ENCODE data around the gene NDUFA7.
A peak's percentile ranks its signal among the peaks of the same experiment; 100 is the strongest.
"Not testable (repeated sequence)": the region's sequence is repeated elsewhere in the genome, so short reads cannot be mapped to it uniquely, and the experiment has no call there.

The NDUFA7 gene

DNA sequence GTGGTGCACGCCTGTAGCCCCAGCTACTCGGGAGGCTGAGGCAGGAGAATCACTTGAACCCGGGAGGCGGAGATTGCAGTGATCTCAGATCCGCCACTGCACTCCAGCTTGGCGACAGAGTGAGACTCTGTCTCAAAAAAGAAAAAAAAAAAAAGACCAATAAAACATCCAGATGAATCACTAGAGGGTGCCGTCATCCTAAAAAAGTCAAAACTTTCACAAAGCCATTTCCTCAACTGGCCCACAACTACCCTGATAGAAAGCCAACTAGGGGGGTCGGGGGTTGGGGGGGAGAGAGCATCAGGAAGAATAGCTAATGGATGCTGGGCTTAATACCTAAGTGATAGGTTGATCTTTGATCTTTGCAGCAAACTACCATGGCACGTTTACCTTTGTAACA is 2.3 kb downstream of the NDUFA7 start:
- DNase-seq = not testable (repeated sequence)

- no peak for DNase-seq
Observed at GRCh38 chr19:8316351-8317125, 4.6 kb downstream of the NDUFA7 start.

DNA sequence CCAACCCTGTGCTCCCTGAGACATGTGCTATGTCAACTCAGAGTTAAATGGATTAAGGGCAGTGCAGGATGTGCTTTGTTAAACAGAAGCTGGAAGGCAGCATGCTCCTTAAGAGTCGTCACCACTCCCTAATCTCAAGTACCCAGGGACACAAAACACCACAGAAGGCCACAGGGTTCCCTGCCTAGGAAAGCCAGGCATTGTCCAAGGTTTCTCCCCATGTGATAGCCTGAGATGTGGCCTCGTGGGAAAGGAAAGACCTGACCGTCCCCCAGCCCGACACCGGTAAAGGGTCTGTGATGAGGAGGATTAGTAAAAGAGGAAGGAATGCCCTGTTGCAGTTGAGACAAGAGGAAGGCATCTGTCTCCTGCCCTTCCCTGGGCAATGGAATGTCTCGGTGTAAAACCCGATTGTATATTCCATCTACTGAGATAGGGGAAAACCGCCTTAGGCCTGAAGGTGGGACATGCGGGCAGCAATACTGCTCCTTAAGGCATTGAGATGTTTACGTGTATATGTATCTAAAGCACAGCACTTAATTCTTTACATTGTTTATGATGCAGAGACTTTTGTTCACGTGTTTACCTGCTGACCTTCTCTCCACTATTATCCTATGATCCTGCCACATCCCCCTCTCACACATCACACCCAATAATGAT is 6.1 kb downstream of the NDUFA7 start:
- DNase-seq = not testable (repeated sequence)

GRCh38 chr19:8311461-8312260 is 9.5 kb downstream of the NDUFA7 start:
- no peak for DNase-seq

GRCh38 chr19:8310342-8311055 is 10.7 kb downstream of the NDUFA7 start:
- no peak for DNase-seq

DNA sequence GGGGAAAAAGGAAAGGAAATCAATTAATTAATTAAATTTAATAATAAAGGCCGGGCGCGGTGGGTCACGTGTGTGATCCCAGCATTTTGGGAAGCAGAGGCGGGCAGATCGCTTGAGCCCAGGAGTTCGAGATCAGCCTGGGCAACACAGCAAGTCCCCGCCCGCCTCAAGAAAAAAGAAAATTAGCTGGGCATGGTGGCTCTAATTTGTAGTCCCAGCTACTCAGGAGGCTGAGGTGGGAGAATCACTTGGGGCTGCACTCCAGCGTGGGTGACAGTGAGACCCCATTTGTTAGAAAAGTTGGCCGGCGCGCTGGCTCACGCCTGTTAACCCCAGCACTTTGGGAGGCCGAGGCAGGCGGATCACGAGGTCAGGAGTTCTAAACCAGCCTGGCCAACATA is 12.3 kb downstream of the NDUFA7 start:
- DNase-seq = no peak

DNA sequence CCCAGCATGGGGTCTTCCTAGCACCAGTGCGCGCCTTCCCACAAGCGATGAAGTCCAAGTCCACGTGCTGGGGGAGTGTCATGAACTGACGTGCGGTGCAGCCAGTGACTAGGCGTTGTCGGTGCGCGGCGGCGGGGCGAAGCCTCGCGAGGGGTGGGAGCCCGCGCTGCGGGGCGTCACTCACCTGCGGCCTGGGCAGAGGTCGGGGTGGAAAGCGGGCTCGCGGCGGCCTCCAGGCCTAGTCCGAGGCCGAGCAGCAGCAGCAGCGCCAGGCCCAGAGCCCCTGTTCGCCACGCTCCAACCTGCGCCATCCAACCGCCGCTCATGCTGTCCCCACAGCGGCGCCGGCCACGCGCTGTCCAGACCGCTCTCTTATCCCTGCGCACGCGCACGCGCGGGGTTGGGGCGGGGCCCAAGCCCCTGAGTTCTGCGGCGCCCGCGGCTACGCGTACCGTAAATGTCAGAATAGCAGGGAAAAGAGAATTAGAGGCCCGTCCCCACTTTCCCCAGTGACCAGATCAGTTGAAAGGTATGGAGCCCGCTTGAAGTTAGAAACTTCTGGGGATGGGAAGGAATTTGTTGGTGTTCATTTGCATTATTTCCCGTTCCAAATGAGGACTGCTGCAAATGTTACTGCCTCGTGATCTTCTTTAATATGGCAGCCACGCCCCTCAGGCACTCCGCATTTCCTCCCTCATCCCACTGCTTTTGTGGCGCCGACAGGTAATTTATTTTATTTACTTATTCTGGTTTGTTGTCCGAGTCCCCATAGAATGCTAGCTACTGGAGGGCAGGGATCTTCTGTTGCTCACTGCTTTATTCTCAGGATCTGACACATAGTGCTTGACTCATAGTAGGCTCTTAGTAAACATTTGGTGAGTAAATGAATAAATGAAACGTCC is 13.0 kb downstream of the NDUFA7 start, which contains the start of gene CD320:
Gene CD320 (minus strand): TSS at position 394 of the 902 bp plus-strand sequence. CDS start 68 bp downstream, at position 326.
- peak; percentile 61 for DNase-seq

DNA sequence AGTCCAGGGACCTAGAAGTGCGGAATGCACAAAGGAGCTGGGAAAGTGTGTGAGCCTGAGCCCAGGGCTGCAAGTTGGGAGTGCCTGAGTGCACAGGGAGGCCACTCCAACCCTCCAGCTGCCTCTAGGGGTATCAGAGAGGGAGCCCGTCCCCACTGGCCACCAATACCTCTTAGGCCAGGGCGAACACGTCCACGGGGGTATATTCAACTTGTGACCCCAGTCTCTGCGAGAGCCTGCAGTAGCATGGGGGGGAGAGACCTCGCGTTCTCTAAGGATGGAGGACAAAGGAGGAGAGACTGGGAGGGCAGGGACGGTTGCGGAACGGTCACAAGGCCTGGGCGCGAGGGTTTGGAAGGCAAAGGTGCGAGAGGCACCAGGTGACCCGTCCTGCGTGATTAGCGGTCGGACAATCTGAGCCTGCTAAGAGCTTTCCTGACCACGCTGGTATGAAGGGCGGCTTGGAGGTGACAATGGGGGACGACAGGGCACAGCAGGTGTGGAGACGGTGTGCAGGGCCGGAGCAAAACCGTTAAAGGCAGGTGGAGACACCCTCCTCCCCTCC is 13.7 kb downstream of the NDUFA7 start:
- DNase-seq = no peak

DNA sequence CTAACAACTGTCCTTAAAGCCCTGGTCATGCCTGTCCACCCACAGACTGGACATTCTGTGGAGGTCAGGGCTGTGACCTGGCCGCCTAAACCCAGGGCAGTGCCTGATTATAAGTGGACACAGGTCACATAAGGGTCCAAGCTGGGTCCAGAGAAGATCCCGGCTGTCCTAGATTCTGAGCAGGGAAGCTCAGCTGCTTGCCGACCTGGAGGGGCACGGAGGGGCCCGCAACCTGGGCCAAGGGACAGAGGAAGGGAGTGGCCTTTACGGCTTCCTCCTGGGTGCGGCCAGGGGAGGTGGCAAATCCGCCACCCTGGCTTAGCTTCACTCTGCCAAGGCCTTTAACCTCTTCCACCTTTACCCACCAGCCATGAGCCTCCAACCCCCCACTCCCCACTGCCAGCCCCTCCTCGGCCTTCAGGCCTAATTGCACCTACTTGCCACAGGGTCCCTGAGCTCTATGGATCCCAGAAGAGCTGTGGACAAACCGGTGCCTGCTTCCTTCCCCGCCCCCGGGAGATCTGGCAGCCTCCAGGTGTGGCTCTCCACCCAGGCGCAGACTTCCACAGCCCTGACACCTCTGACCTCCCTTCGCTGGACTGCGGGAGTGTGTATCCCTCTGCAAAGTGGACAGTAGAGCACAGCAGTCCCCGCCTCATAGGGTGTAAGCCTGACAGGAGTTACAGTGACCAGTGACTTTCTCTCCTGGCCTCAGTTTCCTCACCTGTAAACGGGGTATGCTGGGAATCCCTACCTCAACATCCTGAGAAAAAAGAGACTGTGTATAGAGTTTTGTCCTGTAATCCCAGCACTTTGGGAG is 14.7 kb downstream of the NDUFA7 start:
- no peak for DNase-seq

GRCh38 chr19:8305798-8306197 is 15.4 kb downstream of the NDUFA7 start:
- DNase-seq = no peak

DNA sequence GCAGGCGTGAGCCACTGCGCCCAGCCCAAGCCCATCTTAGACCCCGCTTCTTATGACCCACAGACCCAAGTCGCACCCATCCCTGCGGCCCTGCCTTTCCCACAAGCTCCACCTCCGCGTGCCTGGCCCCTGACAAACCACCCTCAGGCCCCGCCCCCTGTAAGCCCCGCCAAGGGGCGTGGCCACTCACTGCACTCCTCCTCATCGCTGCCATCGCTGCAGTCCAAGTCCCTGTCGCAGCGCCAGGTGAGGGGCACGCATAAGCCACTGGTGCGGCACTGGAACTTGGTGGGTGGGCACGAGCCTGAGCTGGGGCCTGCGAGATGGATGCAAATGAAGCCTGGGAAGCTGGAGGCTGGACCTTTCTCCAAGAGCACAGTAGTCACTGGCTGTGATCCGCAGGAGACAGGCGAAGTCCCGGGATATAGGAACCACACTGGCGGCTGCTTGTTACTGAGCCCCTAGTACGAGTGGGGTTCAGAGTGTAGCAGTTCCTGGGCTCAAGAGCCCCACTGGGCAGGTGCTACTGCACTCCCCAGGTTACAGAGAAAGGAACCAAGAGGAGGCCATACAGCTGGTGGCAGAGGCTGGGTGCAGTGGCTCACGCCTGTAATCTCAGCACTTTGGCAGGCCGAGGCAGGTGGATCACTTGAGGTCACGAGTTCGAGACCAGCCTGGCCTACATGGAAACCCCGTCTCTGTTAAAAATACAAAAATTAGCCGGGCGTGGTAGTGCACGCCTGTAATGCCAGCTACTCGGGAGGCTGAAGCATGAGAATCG is 16.1 kb downstream of the NDUFA7 start:
- DNase-seq = no peak

DNA sequence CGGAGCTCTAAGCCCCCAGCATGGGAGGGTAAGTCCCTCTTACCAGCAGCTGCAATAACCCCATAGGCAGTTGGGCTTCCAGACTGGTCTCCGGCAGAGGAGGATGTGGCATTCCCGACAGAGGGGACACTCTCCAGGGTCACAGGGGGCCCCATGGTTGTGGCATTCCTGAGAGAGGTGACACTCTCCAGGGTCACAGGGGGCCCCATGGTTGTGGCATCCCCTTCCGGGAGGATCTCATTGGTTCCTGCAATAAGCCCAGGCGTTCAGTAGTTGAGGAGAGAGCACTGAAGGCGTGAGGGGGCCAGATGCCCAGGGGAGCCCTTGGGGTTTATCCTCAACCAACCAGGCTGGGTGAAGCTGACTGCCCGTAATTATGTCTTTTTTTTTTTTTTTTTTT is 18.4 kb downstream of the NDUFA7 start:
- no peak for DNase-seq

DNA sequence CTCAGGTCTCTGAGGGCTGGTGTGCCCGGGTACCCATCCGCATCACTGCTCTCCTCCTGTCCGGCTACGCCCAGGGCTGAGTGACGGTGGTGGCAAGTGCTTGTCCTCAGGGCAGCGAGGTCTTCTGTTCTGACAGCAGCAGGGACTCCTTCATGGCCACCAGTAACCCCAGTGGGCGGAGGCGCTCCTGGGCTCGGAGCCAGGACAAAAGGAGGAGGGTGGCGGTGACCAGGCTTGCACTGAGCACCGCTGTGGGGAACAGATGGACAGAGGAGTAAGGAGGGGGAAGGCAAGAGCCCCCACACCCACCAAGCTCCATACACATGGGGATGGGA is 18.9 kb downstream of the NDUFA7 start:
- peak; percentile 70 for DNase-seq

DNA sequence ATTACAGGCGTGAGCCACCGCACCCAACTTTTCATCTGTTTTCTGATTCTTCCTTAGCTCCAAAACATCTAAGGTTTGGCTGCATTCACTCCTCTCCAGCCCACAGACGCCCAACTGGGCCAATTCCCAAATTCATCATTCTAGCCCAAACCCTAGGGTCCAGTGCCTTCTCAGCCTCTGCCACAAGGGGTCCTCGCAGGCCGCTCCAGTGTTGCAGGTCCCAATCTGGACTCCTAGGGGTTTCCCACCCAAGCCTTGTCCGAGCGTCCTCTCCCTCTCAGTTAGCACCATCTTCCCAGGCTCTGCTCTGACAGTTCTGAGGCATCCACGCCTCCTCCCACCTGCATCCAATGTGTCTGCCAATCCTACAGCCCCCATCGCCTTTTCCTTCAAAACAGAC is 29.8 kb downstream of the NDUFA7 start:
- DNase-seq = not testable (repeated sequence)

DNA sequence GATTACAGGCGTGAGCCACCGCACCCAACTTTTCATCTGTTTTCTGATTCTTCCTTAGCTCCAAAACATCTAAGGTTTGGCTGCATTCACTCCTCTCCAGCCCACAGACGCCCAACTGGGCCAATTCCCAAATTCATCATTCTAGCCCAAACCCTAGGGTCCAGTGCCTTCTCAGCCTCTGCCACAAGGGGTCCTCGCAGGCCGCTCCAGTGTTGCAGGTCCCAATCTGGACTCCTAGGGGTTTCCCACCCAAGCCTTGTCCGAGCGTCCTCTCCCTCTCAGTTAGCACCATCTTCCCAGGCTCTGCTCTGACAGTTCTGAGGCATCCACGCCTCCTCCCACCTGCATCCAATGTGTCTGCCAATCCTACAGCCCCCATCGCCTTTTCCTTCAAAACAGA is 44.7 kb downstream of the NDUFA7 start:
- not testable (repeated sequence) for DNase-seq

DNA sequence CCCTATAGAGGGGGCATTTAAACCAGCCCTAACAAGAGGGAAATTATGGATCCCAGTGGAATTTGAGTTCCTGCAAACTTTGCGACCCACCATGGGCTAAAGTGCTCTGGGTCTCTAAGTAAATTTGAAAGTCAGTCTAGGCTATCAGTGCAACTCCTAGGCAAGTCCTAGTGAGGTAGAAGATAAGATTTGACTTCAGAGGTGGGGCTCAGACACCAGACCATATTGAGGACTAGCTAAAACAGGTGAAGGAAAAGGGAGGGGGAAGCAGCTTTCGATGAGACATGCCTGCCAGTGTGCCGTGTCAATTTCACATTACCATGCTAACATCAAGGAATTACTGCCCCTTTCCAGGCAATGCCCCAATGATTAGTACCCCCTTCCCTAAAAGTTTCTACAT is 51.5 kb downstream of the NDUFA7 start:
- DNase-seq = no peak

DNA sequence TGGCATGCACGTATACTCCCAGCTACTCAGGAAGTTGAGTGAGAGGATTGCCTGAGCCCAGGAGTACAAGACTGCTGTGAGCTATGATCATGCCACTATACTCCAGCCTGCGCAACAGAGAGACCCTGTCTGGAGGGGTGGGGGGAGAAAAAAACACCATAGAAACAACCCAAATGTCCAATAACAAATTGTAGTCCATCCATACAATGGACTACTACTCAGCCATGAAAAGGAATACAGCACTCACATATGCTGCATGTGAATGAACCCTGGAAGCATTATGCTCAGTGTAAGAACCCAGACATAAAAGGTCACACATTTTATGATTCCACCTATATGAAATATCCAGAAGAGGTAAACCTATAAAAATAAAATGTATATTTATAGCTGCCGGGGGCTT is 55.3 kb downstream of the NDUFA7 start:
- DNase-seq = no peak

DNA sequence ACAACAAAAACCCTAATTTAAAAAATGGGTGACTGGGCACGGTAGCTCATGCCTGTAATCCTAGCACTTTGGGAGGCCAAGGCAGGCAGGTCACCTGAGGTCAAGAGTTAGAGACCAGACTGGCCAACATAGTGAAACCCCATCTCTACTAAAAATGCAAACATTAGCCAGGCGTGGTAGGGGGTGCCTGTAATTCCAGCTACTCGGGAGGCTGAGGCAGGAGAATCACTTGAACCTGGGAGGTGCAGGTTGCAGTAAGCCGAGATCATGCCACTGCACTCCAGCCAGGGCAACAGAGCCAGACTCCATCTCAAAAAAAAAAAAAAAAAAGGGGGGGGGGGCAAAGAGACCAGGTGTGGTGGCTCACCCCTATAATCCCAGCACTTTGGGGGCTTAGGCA is 56.9 kb downstream of the NDUFA7 start:
- not testable (repeated sequence) for DNase-seq

DNA sequence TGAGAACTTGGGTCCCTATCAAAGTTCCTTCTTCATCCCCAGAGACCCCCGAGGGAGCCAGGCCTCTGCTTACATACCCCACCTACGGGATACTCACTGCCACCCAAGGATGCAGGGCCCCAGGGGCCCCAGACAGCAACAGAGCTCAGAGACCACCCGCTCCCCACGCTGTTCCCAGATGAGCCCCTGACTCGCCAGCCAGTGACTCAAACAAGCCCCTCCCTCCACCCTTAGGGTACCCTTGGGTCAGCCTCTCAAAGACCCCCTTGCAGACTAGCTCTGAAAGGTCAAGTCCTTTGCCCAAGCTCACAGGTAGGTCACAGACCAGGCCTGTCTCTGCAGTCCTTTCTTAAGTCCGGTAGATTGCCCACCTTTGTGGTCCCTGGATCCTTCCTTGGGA is 58.7 kb downstream of the NDUFA7 start:
- no peak for DNase-seq

GRCh38 chr19:8261881-8262280 is 59.3 kb downstream of the NDUFA7 start:
- DNase-seq = no peak

All from NCI-H524 treated with DMSO at 0.1 percent for 48 hours (cell line).